Tibial nerve (tissue), 4 donors: ENCODE measurements around the gene SHISA4. TPM values are rescaled to one million over a fixed set of nuclear protein-coding genes. Genes with fewer than 3 reads are reported as not detected.
A peak's percentile ranks its signal among the peaks of the same experiment; 100 is the strongest.

Source experiments
- DNase-seq, 2 donors: peaks; one replicate each; pipeline ENCODE4 v3.0.0-alpha.2; 2019; ENCODE audit warnings: low spot score in 2 of 2
- H3K27ac ChIP-seq, 4 donors: fragments of 200-600 bp; sonication (generic) in 3 of 4; one replicate each; pipeline ENCODE4 v1.5.1; 2017 to 2019; ENCODE audit warnings: mild to moderate bottlenecking in 1 of 4
- H3K27me3 ChIP-seq, 2 donors: fragments of 200-600 bp; sonication (generic) in 1 of 2; one replicate each; pipeline versions ENCODE4 v1.5.1 to v1.6.0; 2017 to 2019
- H3K36me3 ChIP-seq, 3 donors: fragments of 200-600 bp; sonication (generic); one replicate each; pipeline ENCODE4 v1.5.1; 2018 to 2019
- H3K4me1 ChIP-seq, 4 donors: fragments of 200-600 bp; sonication (generic) in 3 of 4; one replicate each; pipeline ENCODE4 v1.5.1; 2017 to 2019
- H3K4me3 ChIP-seq, 4 donors: fragments of 200-600 bp; sonication (generic) in 3 of 4; one replicate each; pipeline ENCODE4 v1.5.1; 2017 to 2019; ENCODE audit warnings: mild to moderate bottlenecking in 1 of 4, moderate library complexity in 1 of 4
- H3K9me3 ChIP-seq, 4 donors: fragments of 200-600 bp; sonication (generic) in 3 of 4; one replicate each; pipeline ENCODE4 v1.5.1; 2017 to 2019
- CTCF ChIP-seq, 5 experiments: fragments of 200-600 bp in 3 of 5; fragments of 450-650 bp in 2 of 5; sonication (generic) in 3 of 5; IDR thresholded peaks; one replicate each; pipeline ENCODE4 v1.5.1; 2016 to 2019; ENCODE audit warnings: antibody characterized with exemption in 5 of 5, mild to moderate bottlenecking in 3 of 5, moderate library complexity in 2 of 5
- EP300 ChIP-seq, 2 donors: sonication (generic); formaldehyde crosslinking; IDR thresholded peaks; one replicate each; pipeline ENCODE4 v1.6.1; 2017; ENCODE audit warnings: antibody characterized with exemption in 2 of 2, mild to moderate bottlenecking in 1 of 2
- POLR2A ChIP-seq, 2 donors: fragments of 450-650 bp; IDR thresholded peaks; one replicate each; pipeline ENCODE4 v1.6.1; 2017; ENCODE audit warnings: antibody characterized with exemption in 2 of 2, mild to moderate bottlenecking in 2 of 2, moderate library complexity in 2 of 2
- WGBS, 2 donors: methylation state at CpG; one replicate each; pipeline ENCODE4 v1.1.5; 2018; 5-methylcytosine and 5-hydroxymethylcytosine counted together
- total RNA-seq, 4 donors: library from RNA; depleted of rRNA; stranded (reverse); fragments of >200 nt; gene quantifications; one replicate each; pipeline ENCODE4 v1.1.0, GENCODE V29; 2016

Gene SHISA4
- total RNA-seq, 4 donors from 2014 or later: 42.6 to 76.6 (median 66.4) TPM

GRCh38 chr1:201890223-201890622 is 1.5 kb downstream of the SHISA4 start:
- Histone ChIP-seq H3K27me3 (no peaks in the 10 kb centered on the region), H3K36me3 (peaks cover 0 to 26% (median 0%) of the 10 kb centered on the region in 3 donors), H3K4me1 (peaks cover 0 to 77% (median 9%) of the 10 kb centered on the region in 4 donors), H3K27ac (peak overlapping the region in 2 of 4 donors; percentile 91 to 92), H3K4me3 (peak overlapping the region in 1 of 4 donors; percentile 80), H3K9me3 (no peaks in the 10 kb centered on the region)
- WGBS, 2 donors: 77 to 84% methylated on average over 7 of the region's 7 CpGs
- no peak for DNase-seq
- no peak for TF ChIP-seq POLR2A (IDR thresholded peaks at IDR 0.05)
- TF ChIP-seq EP300 (IDR thresholded peaks at IDR 0.05): no peak
- no peak for TF ChIP-seq CTCF (IDR thresholded peaks at IDR 0.05)

- no peak for DNase-seq
- Histone ChIP-seq H3K27me3 (no peaks in the 10 kb centered on the region), H3K36me3 (peaks cover 0 to 26% (median 0%) of the 10 kb centered on the region in 3 donors), H3K27ac (peak overlapping the region in 2 of 4 donors; percentile 36 to 92), H3K4me3 (no peak overlapping the region), H3K4me1 (peaks cover 0 to 77% (median 9%) of the 10 kb centered on the region in 4 donors), H3K9me3 (no peaks in the 10 kb centered on the region)
- TF ChIP-seq EP300 (IDR thresholded peaks at IDR 0.05) (no peak), CTCF (IDR thresholded peaks at IDR 0.05) (no peak), POLR2A (IDR thresholded peaks at IDR 0.05) (no peak)
- 64 to 72% methylated on average over 2 to 3 of the region's 3 CpGs for WGBS, 2 donors
These were observed 2.2 kb downstream of the SHISA4 start for GRCh38 chr1:201890806-201891450.

- peaks cover 0 to 27% (median 0%) of the 10 kb centered on the region in 3 donors for H3K36me3 ChIP-seq
- no peaks in the 10 kb centered on the region for H3K9me3 ChIP-seq
- H3K27me3 ChIP-seq: no peaks in the 10 kb centered on the region
- no peak overlapping the region for H3K4me3 ChIP-seq
- no peak for DNase-seq
- peak overlapping the region in 2 of 4 donors; percentile 30 to 92 for H3K27ac ChIP-seq
- WGBS, 2 donors: 80 to 82% methylated on average over 5 of the region's 5 CpGs
- H3K4me1 ChIP-seq: peaks cover 0 to 77% (median 9%) of the 10 kb centered on the region in 4 donors
- TF ChIP-seq POLR2A (IDR thresholded peaks at IDR 0.05) (no peak), CTCF (IDR thresholded peaks at IDR 0.05) (no peak), EP300 (IDR thresholded peaks at IDR 0.05) (no peak)
These were observed 2.9 kb downstream of the SHISA4 start for GRCh38 chr1:201891451-201892045.

- H3K27me3 ChIP-seq: no peaks in the 10 kb centered on the region
- no peak for TF ChIP-seq POLR2A (IDR thresholded peaks at IDR 0.05)
- TF ChIP-seq EP300 (IDR thresholded peaks at IDR 0.05): no peak
- TF ChIP-seq CTCF (IDR thresholded peaks at IDR 0.05): no peak
- no peak overlapping the region for H3K27ac ChIP-seq
- H3K4me1 ChIP-seq: peaks cover 0 to 77% (median 9%) of the 10 kb centered on the region in 4 donors
- no peak overlapping the region for H3K4me3 ChIP-seq
- peaks cover 0 to 33% (median 0%) of the 10 kb centered on the region in 3 donors for H3K36me3 ChIP-seq
- no peak for DNase-seq
- WGBS, 2 donors: 86 to 87% methylated on average over 6 of the region's 6 CpGs
- H3K9me3 ChIP-seq: no peaks in the 10 kb centered on the region
These were observed 3.5 kb downstream of the SHISA4 start for GRCh38 chr1:201892211-201892610.

- DNase-seq: no peak
- no peaks in the 10 kb centered on the region for H3K9me3 ChIP-seq
- 41 to 49% methylated on average over 3 of the region's 3 CpGs for WGBS, 2 donors
- H3K27me3 ChIP-seq: no peaks in the 10 kb centered on the region
- no peak for TF ChIP-seq CTCF (IDR thresholded peaks at IDR 0.05)
- no peak for TF ChIP-seq EP300 (IDR thresholded peaks at IDR 0.05)
- no peak for TF ChIP-seq POLR2A (IDR thresholded peaks at IDR 0.05)
- H3K4me3 ChIP-seq: no peak overlapping the region
- peak overlapping the region in 1 of 4 donors; percentile 82 for H3K27ac ChIP-seq
- peaks cover 0 to 45% (median 0%) of the 10 kb centered on the region in 3 donors for H3K36me3 ChIP-seq
- H3K4me1 ChIP-seq: peaks cover 0 to 65% (median 5%) of the 10 kb centered on the region in 4 donors
These were observed 4.7 kb downstream of the SHISA4 start for GRCh38 chr1:201893431-201893830.
